ENCODE measurements around the gene LRRN3. TPM values are rescaled to one million over a fixed set of nuclear protein-coding genes. Genes with fewer than 3 reads are reported as not detected.

Gene LRRN3
- total and polyA plus RNA-seq, 2 experiments from 2014 or later, result 0.41 to 0.43 TPM

DNA sequence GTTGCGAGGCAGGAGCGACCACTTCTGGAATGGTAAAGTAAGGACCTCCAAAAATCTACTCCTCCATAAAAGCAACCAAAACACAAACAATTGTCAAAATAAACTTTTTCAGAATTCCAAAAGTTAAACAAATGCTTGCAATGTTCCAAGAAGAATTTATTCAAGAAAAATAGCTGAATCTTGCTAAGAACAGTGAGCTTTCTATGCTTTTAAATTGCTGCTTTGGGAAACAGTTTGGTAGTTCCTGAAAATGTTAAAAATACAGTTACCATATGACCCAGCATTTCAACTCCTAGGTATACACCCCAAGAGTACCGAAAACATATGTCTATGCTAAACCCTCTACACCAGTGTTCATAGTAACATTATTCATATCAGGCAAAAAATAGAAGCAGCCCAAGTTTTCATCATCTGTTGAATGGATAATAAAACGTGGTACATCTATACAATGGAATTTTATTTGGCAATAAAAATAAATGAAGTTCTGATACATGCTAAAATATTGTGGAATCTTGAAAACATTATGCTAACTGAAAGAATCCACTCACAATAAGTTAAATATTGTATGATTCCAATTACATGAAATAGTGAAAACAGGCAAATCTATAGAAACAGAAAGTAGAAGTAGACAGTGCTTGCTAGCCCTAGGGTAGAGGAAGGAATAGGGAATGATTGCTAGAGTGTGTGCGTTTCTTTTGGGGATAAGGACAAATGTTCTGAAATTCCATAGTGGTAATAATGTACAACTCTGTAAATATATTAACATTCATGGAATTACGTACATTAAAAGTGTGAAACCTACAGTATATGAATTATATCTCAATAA, 57.0 kb downstream of the LRRN3 start:
- H3K36me3 ChIP-seq (ENCODE audit: low read depth), result no peaks in the 10 kb centered on the region
- no peak overlapping the region for H2AFZ ChIP-seq
- H3K27ac ChIP-seq, result no peak overlapping the region
- no peaks in the 10 kb centered on the region for H3K79me2 ChIP-seq (ENCODE audit: insufficient read depth)
- no peaks in the 10 kb centered on the region for H3K4me1 ChIP-seq (ENCODE audit: insufficient read depth)
- no peaks in the 10 kb centered on the region for H3K9me2 ChIP-seq (ENCODE audit: insufficient read depth)
- DNase-seq, result no peak
- H4K20me1 ChIP-seq (ENCODE audit: insufficient read depth), result no peaks in the 10 kb centered on the region
- WGBS, 2 experiments (ENCODE audit: low coverage in 1 of 2, low lambda C conversion rate in 2 of 2, missing lambda C conversion rate in 2 of 2), result 58 to 63% methylated on average over 6 of the region's 6 CpGs
- TF ChIP-seq EZH2phosphoT487 (IDR thresholded peaks at IDR 0.05; ENCODE audit: insufficient read depth, low read depth) (no peak), EZH2 (IDR thresholded peaks at IDR 0.05; ENCODE audit: insufficient read depth, poor library complexity, severe bottlenecking) (no peak)
- in situ Hi-C loops (cut with MboI), result no loop called here
- H3K27me3 ChIP-seq (replicated peaks; ENCODE audit: insufficient read depth), result no peaks in the 10 kb centered on the region
- no peaks in the 10 kb centered on the region for H3K9me3 ChIP-seq (ENCODE audit: low read depth)
- H3F3A ChIP-seq (ENCODE audit: insufficient read depth), result no peaks in the 10 kb centered on the region
- H3K4me2 ChIP-seq (ENCODE audit: unreplicated experiment), result no peak overlapping the region
- no peak overlapping the region for H3K9ac ChIP-seq
- H3K4me3 ChIP-seq, result no peak overlapping the region

- no peaks in the 10 kb centered on the region for H3K79me2 ChIP-seq (ENCODE audit: insufficient read depth)
- no peaks in the 10 kb centered on the region for H3K4me1 ChIP-seq (ENCODE audit: insufficient read depth)
- in situ Hi-C loops (cut with MboI), result no loop called here
- no peaks in the 10 kb centered on the region for H3K9me3 ChIP-seq (ENCODE audit: low read depth)
- no peak overlapping the region for H3K4me3 ChIP-seq
- TF ChIP-seq EZH2phosphoT487 (IDR thresholded peaks at IDR 0.05; ENCODE audit: insufficient read depth, low read depth), result no peak
- TF ChIP-seq EZH2 (IDR thresholded peaks at IDR 0.05; ENCODE audit: insufficient read depth, poor library complexity, severe bottlenecking), result no peak
- no peak for DNase-seq
- no peak overlapping the region for H3K9ac ChIP-seq
- H2AFZ ChIP-seq, result no peak overlapping the region
- no peaks in the 10 kb centered on the region for H3F3A ChIP-seq (ENCODE audit: insufficient read depth)
- WGBS, 2 experiments (ENCODE audit: low coverage in 1 of 2, low lambda C conversion rate in 2 of 2, missing lambda C conversion rate in 2 of 2), result 82 to 92% methylated on average over 1 of the region's 1 CpG
- H3K27ac ChIP-seq, result no peak overlapping the region
- no peaks in the 10 kb centered on the region for H3K27me3 ChIP-seq (replicated peaks; ENCODE audit: insufficient read depth)
- no peaks in the 10 kb centered on the region for H4K20me1 ChIP-seq (ENCODE audit: insufficient read depth)
- no peaks in the 10 kb centered on the region for H3K36me3 ChIP-seq (ENCODE audit: low read depth)
- no peak overlapping the region for H3K4me2 ChIP-seq (ENCODE audit: unreplicated experiment)
- no peaks in the 10 kb centered on the region for H3K9me2 ChIP-seq (ENCODE audit: insufficient read depth)
Measured at GRCh38 chr7:111150709-111151108, 59.8 kb downstream of the LRRN3 start.

GRCh38 chr7:111159426-111159825, 68.5 kb downstream of the LRRN3 start:
- Histone ChIP-seq H3K36me3 (ENCODE audit: low read depth) (no peaks in the 10 kb centered on the region), H2AFZ (peak overlapping the region; percentile 16; the same call in 1 of the 2 replicates), H3K9me2 (ENCODE audit: insufficient read depth) (no peaks in the 10 kb centered on the region), H3K4me3 (no peak overlapping the region), H3K27ac (no peak overlapping the region), H4K20me1 (ENCODE audit: insufficient read depth) (no peaks in the 10 kb centered on the region), H3K4me2 (ENCODE audit: unreplicated experiment) (no peak overlapping the region), H3K79me2 (ENCODE audit: insufficient read depth) (no peaks in the 10 kb centered on the region), H3K4me1 (ENCODE audit: insufficient read depth) (peaks cover 15% of the 10 kb centered on the region), H3K9me3 (ENCODE audit: low read depth) (no peaks in the 10 kb centered on the region), H3K9ac (no peak overlapping the region), H3K27me3 (replicated peaks; ENCODE audit: insufficient read depth) (no peaks in the 10 kb centered on the region), H3F3A (ENCODE audit: insufficient read depth) (0 out of 2 replicates have a peak, but pooled peaks cover 6% of the 10 kb centered on the region)
- in situ Hi-C loops (cut with MboI), result no loop called here
- TF ChIP-seq EZH2phosphoT487 (IDR thresholded peaks at IDR 0.05; ENCODE audit: insufficient read depth, low read depth), result no peak
- TF ChIP-seq EZH2 (IDR thresholded peaks at IDR 0.05; ENCODE audit: insufficient read depth, poor library complexity, severe bottlenecking), result no peak
- DNase-seq, result peak; percentile 66

DNA sequence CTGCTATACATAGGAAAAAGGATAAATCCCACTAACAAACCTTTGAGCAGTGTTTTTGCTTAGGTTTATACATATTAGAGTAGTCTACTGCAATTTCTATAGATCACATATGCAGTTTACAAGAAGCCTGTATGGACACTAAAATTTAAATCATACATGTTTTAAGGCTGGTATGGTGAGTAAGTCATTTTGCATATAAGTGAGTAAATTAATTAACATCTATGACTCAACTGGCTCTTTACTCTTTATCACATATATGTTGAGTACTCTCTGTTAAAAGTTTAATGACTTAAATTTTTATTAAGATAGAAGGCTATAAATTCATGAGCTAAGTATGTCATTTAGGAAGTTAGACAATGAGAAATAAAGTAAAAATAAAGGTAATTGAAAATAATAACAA, 69.4 kb downstream of the LRRN3 start:
- Histone ChIP-seq H3K9me2 (ENCODE audit: insufficient read depth) (no peaks in the 10 kb centered on the region), H3K27me3 (replicated peaks; ENCODE audit: insufficient read depth) (no peaks in the 10 kb centered on the region), H3K4me3 (no peak overlapping the region), H3K36me3 (ENCODE audit: low read depth) (no peaks in the 10 kb centered on the region), H3K27ac (no peak overlapping the region), H3K9me3 (ENCODE audit: low read depth) (no peaks in the 10 kb centered on the region), H3K4me2 (ENCODE audit: unreplicated experiment) (no peak overlapping the region), H3K79me2 (ENCODE audit: insufficient read depth) (no peaks in the 10 kb centered on the region), H3K4me1 (ENCODE audit: insufficient read depth) (peaks cover 15% of the 10 kb centered on the region), H4K20me1 (ENCODE audit: insufficient read depth) (no peaks in the 10 kb centered on the region), H2AFZ (no peak overlapping the region), H3F3A (ENCODE audit: insufficient read depth) (0 out of 2 replicates have a peak, but pooled peaks cover 6% of the 10 kb centered on the region), H3K9ac (no peak overlapping the region)
- in situ Hi-C loops (cut with MboI), result no loop called here
- TF ChIP-seq EZH2 (IDR thresholded peaks at IDR 0.05; ENCODE audit: insufficient read depth, poor library complexity, severe bottlenecking) (no peak), EZH2phosphoT487 (IDR thresholded peaks at IDR 0.05; ENCODE audit: insufficient read depth, low read depth) (no peak)
- DNase-seq, result no peak

Data from GM23248 (cell line).